H1 (cell line): ENCODE results near the gene NDUFV1. TPM values are rescaled to one million over a fixed set of nuclear protein-coding genes. Genes with fewer than 3 reads are reported as not detected.

Experiments used
- CTCF ChIA-PET: fragments of 300-600 bp; sonication (Branson Sonifier 250); formaldehyde crosslinking; loops from one replicate; lab custom pipeline; 2021; ENCODE audit not compliant: partially characterized antibody; lab: Charles Lee
- POLR2A ChIA-PET: fragments of 300-600 bp; sonication (Branson Sonifier 250); formaldehyde crosslinking; loops from one replicate; lab custom pipeline; 2021; ENCODE audit warnings: inconsistent platforms; ENCODE audit not compliant: partially characterized antibody; lab: Charles Lee
- DNase-seq, 2 experiments: peaks; one replicate each; pipeline versions ENCODE4 v3.0.0 to v3.0.0-alpha.2; 2010 to 2022; ENCODE audit warnings: low spot score in 2 of 2, low read depth in 1 of 2, mixed read lengths in 1 of 2
- FAIRE-seq: peaks from 2 replicates; lab custom pipeline; 2011; peaks lifted over from hg19 to GRCh38; lab: Jason Lieb, UNC
- H2AFZ ChIP-seq: 2 replicates; pipeline ENCODE4 v1.8.1; 2012; ENCODE audit warnings: low read length, inconsistent platforms
- H2AK5ac ChIP-seq: 2 replicates; pipeline ENCODE4 v1.6.1; 2013; ENCODE audit warnings: low read depth, low read length
- H2BK120ac ChIP-seq: replicated peaks from 2 replicates; pipeline ENCODE3; 2013; ENCODE audit warnings: low read depth, low read length, inconsistent platforms
- H2BK12ac ChIP-seq: 2 replicates; pipeline ENCODE4 v1.6.1; 2013; ENCODE audit warnings: low read depth, low read length
- H2BK15ac ChIP-seq: 2 replicates; pipeline ENCODE4 v1.6.1; 2013; ENCODE audit warnings: low read length
- H2BK20ac ChIP-seq: 2 replicates; pipeline ENCODE4 v1.6.1; 2013; ENCODE audit warnings: low read length
- H2BK5ac ChIP-seq: 2 replicates; pipeline ENCODE4 v1.6.1; 2013; ENCODE audit warnings: low read depth, low read length
- H3K14ac ChIP-seq: 2 replicates; pipeline ENCODE4 v1.6.1; 2013; ENCODE audit warnings: inconsistent platforms; ENCODE audit not compliant: insufficient read length
- H3K18ac ChIP-seq: 2 replicates; pipeline ENCODE4 v1.6.1; 2013; ENCODE audit warnings: low read length; ENCODE audit errors: extremely low read depth
- H3K23ac ChIP-seq: 2 replicates; pipeline ENCODE4 v1.6.1; 2013; ENCODE audit warnings: inconsistent platforms; ENCODE audit not compliant: insufficient read length
- H3K23me2 ChIP-seq: 2 replicates; pipeline ENCODE4 v1.6.1; 2013; ENCODE audit warnings: low read depth, low read length
- H3K27ac ChIP-seq: 2 replicates; pipeline ENCODE4 v1.6.1; 2011; ENCODE audit warnings: low read depth, low read length, inconsistent platforms
- H3K27me3 ChIP-seq, 4 experiments: replicated peaks in 1 of 4; 1 replicate in 1 of 4; 2 replicates in 3 of 4; pipeline versions ENCODE4 v1.6.1 to v1.8.1; 2011 to 2013; ENCODE audit warnings: low read length in 3 of 4, mild to moderate bottlenecking in 3 of 4, inconsistent platforms in 2 of 4, mixed read lengths in 2 of 4, moderate library complexity in 1 of 4; ENCODE audit not compliant: control insufficient read depth in 3 of 4, insufficient read depth in 3 of 4; ENCODE audit errors: extremely low read depth in 1 of 4
- H3K36me3 ChIP-seq, 4 experiments: 2 replicates each; pipeline versions ENCODE4 v1.6.1 to v1.8.1; 2011 to 2013; ENCODE audit warnings: mild to moderate bottlenecking in 4 of 4, low read length in 3 of 4, moderate library complexity in 2 of 4, control low read depth in 1 of 4, inconsistent platforms in 1 of 4; ENCODE audit not compliant: insufficient read depth in 4 of 4, control insufficient read depth in 2 of 4
- H3K4ac ChIP-seq: replicated peaks from 2 replicates; pipeline ENCODE3; 2013; ENCODE audit warnings: low read length, low read depth, mixed read lengths, inconsistent platforms; ENCODE audit not compliant: insufficient read length
- H3K4me1 ChIP-seq, 4 experiments: replicated peaks in 1 of 4; 1 replicate in 1 of 4; 2 replicates in 3 of 4; pipeline versions ENCODE4 v1.6.1 to v1.8.1; 2011 to 2013; ENCODE audit warnings: low read length in 3 of 4, inconsistent platforms in 2 of 4, mixed read lengths in 1 of 4; ENCODE audit not compliant: insufficient read depth in 4 of 4, control insufficient read depth in 3 of 4
- H3K4me2 ChIP-seq, 2 experiments: 2 replicates each; pipeline versions ENCODE4 v1.6.1 to v1.8.1; 2011 to 2013; ENCODE audit warnings: low read depth in 2 of 2, low read length in 2 of 2, control low read depth in 1 of 2, inconsistent platforms in 1 of 2, mild to moderate bottlenecking in 1 of 2; ENCODE audit not compliant: insufficient read depth in 1 of 2
- H3K4me3 ChIP-seq, 4 experiments: fragments of 200-600, 300-600 bp in 1 of 4; sonication (generic), shearing (Covaris generic), sonication (Bioruptor Twin) in 1 of 4; 2 replicates each; pipeline versions ENCODE4 v1.5.1 to v1.8.1; 2011 to 2016; ENCODE audit warnings: low read length in 4 of 4, low read depth in 3 of 4, control low read depth in 2 of 4, inconsistent platforms in 2 of 4, mild to moderate bottlenecking in 2 of 4, mixed read lengths in 1 of 4, moderate library complexity in 1 of 4; ENCODE audit not compliant: insufficient read depth in 2 of 4; ENCODE audit errors: extremely low read depth in 1 of 4
- H3K56ac ChIP-seq: replicated peaks from 2 replicates; pipeline ENCODE3; 2013; ENCODE audit warnings: low read depth, mild to moderate bottlenecking, mixed read lengths, low read length, inconsistent platforms; ENCODE audit not compliant: insufficient read length
- H3K79me1 ChIP-seq: 2 replicates; pipeline ENCODE4 v1.6.1; 2013; ENCODE audit warnings: low read depth, low read length, control low read depth
- H3K79me2 ChIP-seq, 2 experiments: 2 replicates each; pipeline versions ENCODE4 v1.6.1 to v1.8.1; 2012 to 2013; ENCODE audit warnings: low read length in 2 of 2, mild to moderate bottlenecking in 2 of 2, inconsistent platforms in 1 of 2; ENCODE audit not compliant: insufficient read depth in 2 of 2, control insufficient read depth in 1 of 2
- H3K9ac ChIP-seq, 4 experiments: replicated peaks in 1 of 4; 1 replicate in 1 of 4; 2 replicates in 3 of 4; pipeline versions ENCODE4 v1.6.1 to v1.8.1; 2011 to 2013; ENCODE audit warnings: low read depth in 3 of 4, low read length in 3 of 4, control low read depth in 2 of 4, mild to moderate bottlenecking in 2 of 4, moderate library complexity in 2 of 4, inconsistent platforms in 1 of 4; ENCODE audit errors: extremely low read depth in 1 of 4
- H3K9me3 ChIP-seq, 2 experiments: 2 replicates each; pipeline versions ENCODE4 v1.6.1 to v1.8.1; 2012 to 2013; ENCODE audit warnings: mild to moderate bottlenecking in 2 of 2, moderate library complexity in 2 of 2, control low read depth in 1 of 2, inconsistent platforms in 1 of 2, low read depth in 1 of 2, low read length in 1 of 2, mixed read lengths in 1 of 2; ENCODE audit not compliant: insufficient read depth in 2 of 2
- H4K20me1 ChIP-seq, 2 experiments: replicated peaks in 1 of 2; 2 replicates each; pipeline versions ENCODE3 to v1.8.1; 2011 to 2013; ENCODE audit warnings: inconsistent platforms in 2 of 2, low read length in 2 of 2, mild to moderate bottlenecking in 1 of 2; ENCODE audit not compliant: insufficient read depth in 2 of 2, control insufficient read depth in 1 of 2
- H4K5ac ChIP-seq: 2 replicates; pipeline ENCODE4 v1.6.1; 2013; ENCODE audit warnings: low read length, low read depth, mixed read lengths, inconsistent platforms; ENCODE audit not compliant: insufficient read length
- H4K8ac ChIP-seq: 2 replicates; pipeline ENCODE4 v1.8.0; 2013; ENCODE audit warnings: mild to moderate bottlenecking, moderate library complexity, low read length, inconsistent platforms; ENCODE audit not compliant: insufficient read depth; ENCODE audit errors: extremely low read depth
- H4K91ac ChIP-seq: replicated peaks from 2 replicates; pipeline ENCODE3; 2013; ENCODE audit warnings: low read length, mixed read lengths, inconsistent platforms; ENCODE audit not compliant: insufficient read length
- CBX5 ChIP-seq: fragments of 300-800, 300-1000 bp; sonication (generic); IDR thresholded peaks from 2 replicates; pipeline ENCODE4 v1.7.1; 2016; ENCODE audit warnings: antibody characterized with exemption, low read length, low read depth
- CTBP2 ChIP-seq: IDR thresholded peaks from 2 replicates; pipeline ENCODE4 v1.7.0; 2011; ENCODE audit warnings: borderline replicate concordance, mild to moderate bottlenecking, moderate library complexity, mixed read lengths, low read length; ENCODE audit not compliant: insufficient read depth, insufficient read length
- WGBS, 2 experiments: shearing (Covaris generic) in 1 of 2; methylation state at CpG; one replicate each; pipeline versions ENCODE4 v1.1.6 to v1.1.7; 2013 to 2015; ENCODE audit warnings: low lambda C conversion rate in 2 of 2, mixed read lengths in 2 of 2, inconsistent platforms in 1 of 2, low coverage in 1 of 2, missing lambda C conversion rate in 1 of 2; ENCODE audit not compliant: insufficient replicate concordance in 2 of 2, insufficient coverage in 1 of 2, insufficient read length in 1 of 2; ENCODE audit errors: extremely low coverage in 1 of 2, missing lambda C conversion rate in 1 of 2; 5-methylcytosine and 5-hydroxymethylcytosine counted together
- polyA plus RNA-seq, 7 experiments: library from polyadenylated mRNA; depleted of rRNA in 3 of 7; stranded (reverse) in 5 of 7; unstranded in 2 of 7; fragments of >200 nt in 5 of 7; fragments of 200-250 nt in 2 of 7; gene quantifications; 1 replicate in 5 of 7; 2 replicates in 1 of 7; 4 replicates in 1 of 7; pipeline versions ENCODE4 v1.2.1 to v1.2.3, GENCODE V29; 2011 to 2013; ENCODE audit warnings: missing spikeins in 2 of 7, mixed read lengths in 2 of 7
- total RNA-seq: library from RNA; stranded (reverse); fragmentation: NEBNext Ultra II Directional; extraction: Animal tissue kit (Norgen Biotek cat#: 25700); gene quantifications from 2 replicates; pipeline ENCODE4 v1.2.1, GENCODE V29; 2021

NDUFV1 gene
- total and polyA plus RNA-seq, 2 of the 8 experiments (the other 6 are each of a cell fraction or from before 2014, with no cell fraction given), result 125 to 131 TPM

GRCh38 chr11:67593565-67593905 is 13.2 kb upstream of the NDUFV1 start:
- H3K56ac ChIP-seq, result no peak overlapping the region
- no peak overlapping the region for H3K9ac ChIP-seq
- no peak overlapping the region for H4K8ac ChIP-seq
- H3K36me3 ChIP-seq, result no peaks in the 10 kb centered on the region
- no peak overlapping the region for H2AK5ac ChIP-seq
- no peak overlapping the region for H3K4me3 ChIP-seq
- H4K20me1 ChIP-seq, result no peaks in the 10 kb centered on the region
- H3K9me3 ChIP-seq, result peaks cover 5 to 10% of the 10 kb centered on the region in 2 experiments; a peak in 3 of 4 replicates
- no peak overlapping the region for H3K23ac ChIP-seq
- FAIRE-seq, result no peak
- no peak overlapping the region for H2BK5ac ChIP-seq
- no peaks in the 10 kb centered on the region; a peak in 1 of 7 replicates for H3K27me3 ChIP-seq
- H4K5ac ChIP-seq, result no peak overlapping the region
- no peaks in the 10 kb centered on the region for H3K23me2 ChIP-seq
- H3K4me1 ChIP-seq, result peaks cover 0 to 3% (median 1%) of the 10 kb centered on the region in 4 experiments; a peak in 1 of 7 replicates
- no peak overlapping the region for H3K4me2 ChIP-seq
- H2BK15ac ChIP-seq, result no peak overlapping the region
- no peak overlapping the region for H3K14ac ChIP-seq
- no peak overlapping the region for H3K4ac ChIP-seq
- H2AFZ ChIP-seq, result no peak overlapping the region
- no peak overlapping the region for H4K91ac ChIP-seq
- no peaks in the 10 kb centered on the region for H3K79me2 ChIP-seq
- no peak overlapping the region for H2BK12ac ChIP-seq
- H3K79me1 ChIP-seq, result no peaks in the 10 kb centered on the region
- DNase-seq, result no peak
- ChIA-PET CTCF (interaction anchor here (1.1 to 3.2 kb wide), 4 partner anchors 10 to 66 kb away, joined by 3 to 14 read pairs (median 8); partner anchors contain the start of gene GSTP1), POLR2A (interaction anchor here (1.3 to 6.1 kb wide), 4 partner anchors 9 to 26 kb away, joined by 4 to 71 read pairs (median 8); partner anchors contain the start of gene GSTP1)
- no peak overlapping the region for H2BK20ac ChIP-seq
- no peak overlapping the region; the same call in 1 of the 2 replicates for H3K18ac ChIP-seq
- 78% methylated on average over 3 of the region's 3 CpGs; no CpG with 5 or more reads in 1 of the 2 experiments for WGBS, 2 experiments
- H2BK120ac ChIP-seq, result no peak overlapping the region
- no peak overlapping the region for H3K27ac ChIP-seq
- TF ChIP-seq CTBP2, result no peak
- TF ChIP-seq CBX5, result no peak
